T-cell (primary cell): Measurements from ENCODE around the gene LRRC75B. TPM values are rescaled to one million over a fixed set of nuclear protein-coding genes. Genes with fewer than 3 reads are reported as not detected.
A peak's percentile ranks its signal among the peaks of the same experiment; 100 is the strongest.
"Not testable (repeated sequence)": the region's sequence is repeated elsewhere in the genome, so short reads cannot be mapped to it uniquely, and the experiment has no call there.

Experiments
- ATAC-seq, 4 experiments: fragments of 200-7000 bp in 3 of 4; fragments of 150-1000 bp in 1 of 4; cut with Tn5 transposase; replicated peaks in 1 of 4; 1 replicate in 3 of 4; 2 replicates in 1 of 4; pipeline ENCODE4 v1.10.0; 2021; ENCODE audit warnings: moderate library complexity in 3 of 4, mild to moderate bottlenecking in 2 of 4, moderate number of reproducible peaks in 1 of 4
- CTCF ChIA-PET, 2 donors: fragments of 300-600 bp; sonication (Branson Sonifier 250); formaldehyde crosslinking; loops; one replicate each; lab custom pipeline; 2022; ENCODE audit warnings: antibody characterized with exemption in 2 of 2; lab: Charles Lee
- POLR2A ChIA-PET, 2 donors: fragments of 300-600 bp; sonication (Branson Sonifier 250); formaldehyde crosslinking; loops; one replicate each; lab custom pipeline; 2022; ENCODE audit warnings: antibody characterized with exemption in 2 of 2; lab: Charles Lee
- DNase-seq, 35 experiments: peaks; one replicate each; pipeline versions ENCODE4 v3.0.0 to v3.0.0-alpha.2; 2013 to 2023
- H3K27ac ChIP-seq: one replicate; pipeline ENCODE4 v1.5.1; 2013; ENCODE audit warnings: low read length
- H3K27me3 ChIP-seq, 2 experiments: replicated peaks in 1 of 2; 1 replicate in 1 of 2; 2 replicates in 1 of 2; pipeline versions ENCODE4 v1.6.1 to v1.7.0; 2013; ENCODE audit warnings: low read length in 1 of 2, mixed read lengths in 1 of 2; ENCODE audit not compliant: control insufficient read depth in 2 of 2, insufficient read depth in 2 of 2; ENCODE audit errors: extremely low read depth in 1 of 2
- H3K36me3 ChIP-seq, 2 donors: 1 replicate in 1 of 2; 2 replicates in 1 of 2; pipeline versions ENCODE4 v1.6.1 to v1.7.0; 2013; ENCODE audit warnings: low read length in 1 of 2; ENCODE audit not compliant: control insufficient read depth in 2 of 2, insufficient read depth in 1 of 2; ENCODE audit errors: extremely low read depth in 1 of 2
- H3K4me1 ChIP-seq, 2 experiments: 1 replicate in 1 of 2; 2 replicates in 1 of 2; pipeline versions ENCODE4 v1.6.1 to v1.7.0; 2013; ENCODE audit warnings: low read length in 2 of 2, mixed read lengths in 1 of 2; ENCODE audit not compliant: insufficient read depth in 2 of 2, control insufficient read depth in 1 of 2; ENCODE audit errors: extremely low read depth in 1 of 2
- H3K4me3 ChIP-seq, 2 donors: 1 replicate in 1 of 2; 2 replicates in 1 of 2; pipeline versions ENCODE4 v1.5.1 to v1.7.0; 2013; ENCODE audit warnings: mild to moderate bottlenecking in 2 of 2, low read length in 1 of 2, moderate library complexity in 1 of 2; ENCODE audit not compliant: control insufficient read depth in 1 of 2; ENCODE audit errors: extremely low read depth in 1 of 2
- H3K9me3 ChIP-seq: 2 replicates; pipeline ENCODE4 v1.7.0; 2013
- H3K27ac Mint-ChIP-seq, 2 donors: one replicate each; pipeline ENCODE4 v1.8.0; 2020 to 2021; ENCODE audit warnings: mild to moderate bottlenecking in 2 of 2, mixed read lengths in 2 of 2
- H3K27me3 Mint-ChIP-seq, 2 donors: one replicate each; pipeline ENCODE4 v1.8.0; 2021 to 2022; ENCODE audit warnings: mixed read lengths in 2 of 2
- H3K36me3 Mint-ChIP-seq: one replicate; pipeline ENCODE4 v1.8.0; 2021; ENCODE audit warnings: mixed read lengths
- H3K4me1 Mint-ChIP-seq, 3 donors: one replicate each; pipeline ENCODE4 v1.8.0; 2020 to 2022; ENCODE audit warnings: mixed read lengths in 3 of 3, mild to moderate bottlenecking in 1 of 3
- H3K4me3 Mint-ChIP-seq, 3 donors: one replicate each; pipeline ENCODE4 v1.8.0; 2020 to 2022; ENCODE audit warnings: mild to moderate bottlenecking in 3 of 3, mixed read lengths in 3 of 3, moderate library complexity in 3 of 3
- H3K9me3 Mint-ChIP-seq, 3 donors: one replicate each; pipeline ENCODE4 v1.8.0; 2020 to 2022; ENCODE audit warnings: mixed read lengths in 3 of 3
- WGBS: methylation state at CpG from one replicate; pipeline ENCODE4 v1.1.5; 2013; ENCODE audit warnings: missing lambda C conversion rate; ENCODE audit not compliant: insufficient coverage; 5-methylcytosine and 5-hydroxymethylcytosine counted together
- total RNA-seq, 35 experiments: library from RNA in 6 of 35; stranded (reverse) in 6 of 35; fragments of 120-200 nt in 1 of 35; gene quantifications; one replicate each; pipeline versions ENCODE4 v1.2.1 to v1.2.4 and lab custom pipeline; 2013 to 2026

The LRRC75B gene
- total RNA-seq, 5 donors from 2014 or later (not counting 1 experiment from before 2014, with no cell fraction given), result 0.47 to 0.72 (median 0.54) TPM; not detected in 2

GRCh38 chr22:24593559-24593835 lies 624 bp upstream of the LRRC75B start:
- H3K4me1 Mint-ChIP-seq, H3K4me3 ChIP-seq, POLR2A ChIA-PET, DNase-seq, H3K9me3 Mint-ChIP-seq, H3K27ac ChIP-seq, H3K27me3 Mint-ChIP-seq, H3K36me3 ChIP-seq, H3K27ac Mint-ChIP-seq, CTCF ChIA-PET, H3K36me3 Mint-ChIP-seq, ATAC-seq, H3K9me3 ChIP-seq: not testable (repeated sequence)
- peaks cover 0 to 38% of the 10 kb centered on the region in 2 experiments for H3K27me3 ChIP-seq
- H3K4me1 ChIP-seq, result peaks cover 0 to 11% of the 10 kb centered on the region in 2 experiments
- H3K4me3 Mint-ChIP-seq, result peak overlapping the region; percentile 45 to 55 (median 54)
- 93% methylated on average over 9 of the region's 10 CpGs for WGBS

- Mint-ChIP-seq H3K27ac (no peak overlapping the region), H3K4me3 (peak overlapping the region; percentile 77 to 80 (median 78)), H3K4me1 (peaks cover 6% of the 10 kb centered on the region in 3 donors), H3K36me3 (no peaks in the 10 kb centered on the region), H3K27me3 (peaks cover 0 to 7% of the 10 kb centered on the region in 2 donors), H3K9me3 (no peaks in the 10 kb centered on the region)
- no peaks in the 10 kb centered on the region for H3K9me3 ChIP-seq
- CTCF ChIA-PET, result no interaction called here
- ATAC-seq (peak in 2 of 4 experiments; percentile 16 to 23), DNase-seq (peak in 1 of 35 experiments; percentile 6)
- peaks cover 0 to 38% of the 10 kb centered on the region in 2 experiments for H3K27me3 ChIP-seq
- POLR2A ChIA-PET, result no interaction called here
- peak overlapping the region in 1 of 2 donors; percentile 56 for H3K4me3 ChIP-seq
- WGBS, result 12% methylated on average over 31 of the region's 33 CpGs
- H3K27ac ChIP-seq, result no peak overlapping the region
- H3K36me3 ChIP-seq, result no peaks in the 10 kb centered on the region
- peaks cover 0 to 11% of the 10 kb centered on the region in 2 experiments for H3K4me1 ChIP-seq
These were observed 619 bp downstream of the LRRC75B start for GRCh38 chr22:24592058-24592850.

- peaks cover 6% of the 10 kb centered on the region in 3 donors for H3K4me1 Mint-ChIP-seq
- ChIA-PET POLR2A (no interaction called here), CTCF (no interaction called here)
- no peaks in the 10 kb centered on the region for H3K9me3 Mint-ChIP-seq
- no peak overlapping the region for H3K27ac Mint-ChIP-seq
- H3K9me3 ChIP-seq, result no peaks in the 10 kb centered on the region
- H3K36me3 ChIP-seq, result no peaks in the 10 kb centered on the region
- peaks cover 0 to 38% of the 10 kb centered on the region in 2 experiments for H3K27me3 ChIP-seq
- peaks cover 0 to 7% of the 10 kb centered on the region in 2 donors for H3K27me3 Mint-ChIP-seq
- peak overlapping the region in 1 of 3 donors; percentile 13 for H3K4me3 Mint-ChIP-seq
- ATAC-seq (no peak), DNase-seq (no peak)
- 87% methylated on average over 6 of the region's 6 CpGs for WGBS
- peaks cover 3% of the 10 kb centered on the region for H3K36me3 Mint-ChIP-seq
- H3K4me1 ChIP-seq, result peaks cover 0 to 11% of the 10 kb centered on the region in 2 experiments
- no peak overlapping the region for H3K4me3 ChIP-seq
- no peak overlapping the region for H3K27ac ChIP-seq
These were observed 1.5 kb downstream of the LRRC75B start for GRCh38 chr22:24591286-24591830.

- WGBS, result 96% methylated on average over 11 of the region's 12 CpGs
- Histone ChIP-seq H3K4me3 (no peak overlapping the region), H3K4me1 (peaks cover 0 to 11% of the 10 kb centered on the region in 2 experiments), H3K27me3 (peaks cover 0 to 38% of the 10 kb centered on the region in 2 experiments), H3K27ac (no peak overlapping the region), H3K9me3 (no peaks in the 10 kb centered on the region), H3K36me3 (no peaks in the 10 kb centered on the region)
- H3K4me1 Mint-ChIP-seq, result peaks cover 6% of the 10 kb centered on the region in 3 donors
- CTCF ChIA-PET, result no interaction called here
- no peak for DNase-seq
- POLR2A ChIA-PET, result no interaction called here
- ATAC-seq, result no peak
- peaks cover 0 to 7% of the 10 kb centered on the region in 2 donors for H3K27me3 Mint-ChIP-seq
- no peaks in the 10 kb centered on the region for H3K9me3 Mint-ChIP-seq
- no peak overlapping the region for H3K27ac Mint-ChIP-seq
- peaks cover 3% of the 10 kb centered on the region for H3K36me3 Mint-ChIP-seq
- H3K4me3 Mint-ChIP-seq, result no peak overlapping the region
These were observed 2.2 kb downstream of the LRRC75B start for GRCh38 chr22:24590596-24591173.

GRCh38 chr22:24589518-24590030 lies 3.3 kb downstream of the LRRC75B start:
- Mint-ChIP-seq H3K27me3 (peaks cover 0 to 7% of the 10 kb centered on the region in 2 donors), H3K4me3 (no peak overlapping the region), H3K36me3 (peaks cover 3% of the 10 kb centered on the region), H3K9me3 (no peaks in the 10 kb centered on the region), H3K4me1 (peaks cover 6% of the 10 kb centered on the region in 3 donors), H3K27ac (no peak overlapping the region)
- peaks cover 0 to 11% of the 10 kb centered on the region in 2 experiments for H3K4me1 ChIP-seq
- H3K36me3 ChIP-seq, result no peaks in the 10 kb centered on the region
- no peak for DNase-seq
- ChIA-PET CTCF (no interaction called here), POLR2A (no interaction called here)
- H3K27ac ChIP-seq, result no peak overlapping the region
- peaks cover 0 to 37% of the 10 kb centered on the region in 2 experiments for H3K27me3 ChIP-seq
- H3K9me3 ChIP-seq, result no peaks in the 10 kb centered on the region
- 79% methylated on average over 3 of the region's 7 CpGs for WGBS
- no peak for ATAC-seq
- H3K4me3 ChIP-seq, result no peak overlapping the region

GRCh38 chr22:24588757-24589481 lies 4.0 kb downstream of the LRRC75B start:
- ChIA-PET POLR2A (no interaction called here), CTCF (no interaction called here)
- Histone ChIP-seq H3K9me3 (no peaks in the 10 kb centered on the region), H3K36me3 (no peaks in the 10 kb centered on the region), H3K4me1 (peaks cover 0 to 11% of the 10 kb centered on the region in 2 experiments), H3K27me3 (peaks cover 0 to 32% of the 10 kb centered on the region in 2 experiments), H3K4me3 (no peak overlapping the region), H3K27ac (no peak overlapping the region)
- Mint-ChIP-seq H3K36me3 (peaks cover 3% of the 10 kb centered on the region), H3K4me3 (no peak overlapping the region), H3K4me1 (peaks cover 6% of the 10 kb centered on the region in 3 donors), H3K27ac (no peak overlapping the region), H3K27me3 (peaks cover 0 to 7% of the 10 kb centered on the region in 2 donors), H3K9me3 (no peaks in the 10 kb centered on the region)
- DNase-seq, result no peak
- whole genome bisulfite sequencing, result 91% methylated on average over 20 of the region's 21 CpGs
- ATAC-seq, result no peak
